ENCODE data around the gene ACTR5. TPM values are rescaled to one million over a fixed set of nuclear protein-coding genes. Genes with fewer than 3 reads are reported as not detected.

Gene ACTR5
- total and polyA plus RNA-seq, 7 donors = 3.8 to 9.3 (median 5.3) TPM

DNA sequence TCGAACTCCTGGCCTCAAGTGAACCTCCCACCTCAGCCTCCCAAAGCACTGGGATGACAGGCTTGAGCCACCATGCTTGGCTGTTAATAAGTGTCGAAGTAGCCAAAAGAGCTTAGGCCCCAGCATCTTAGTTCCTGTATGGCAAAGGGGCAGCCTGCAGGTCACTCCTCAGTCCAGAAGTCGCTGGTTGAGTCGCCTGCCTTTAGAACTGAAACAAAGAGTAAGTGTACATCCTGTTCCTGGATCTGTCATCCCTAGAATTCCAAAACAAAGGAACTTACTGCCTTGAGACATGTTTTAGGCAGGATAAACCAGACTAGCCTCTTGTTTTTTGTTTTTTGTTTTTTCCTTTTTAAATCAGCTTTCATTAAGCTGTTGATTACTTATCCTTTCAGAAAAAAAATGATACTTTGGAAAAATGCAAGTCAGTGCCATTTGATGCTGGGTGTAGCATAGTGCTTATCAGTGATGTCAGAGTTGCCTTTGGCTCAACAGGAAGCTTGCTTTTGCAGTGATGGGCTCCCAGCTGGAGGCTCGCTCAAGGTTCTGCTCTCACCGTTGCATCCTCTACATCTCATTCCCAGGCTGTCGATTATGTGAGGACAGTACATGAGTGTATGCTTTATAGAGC is 9.0 kb downstream of the ACTR5 start:
- Histone ChIP-seq H3K27me3 (ENCODE audit: insufficient read depth in 3 of 3, low read length in 2 of 3) (no peaks in the 10 kb centered on the region), H3K36me3 (ENCODE audit: insufficient read depth in 1 of 2, low read depth in 1 of 2) (peaks cover 8 to 95% of the 10 kb centered on the region in 2 donors), H3K4me1 (no peaks in the 10 kb centered on the region), H3K27ac (no peak overlapping the region), H3K4me3 (no peak overlapping the region), H3K9me3 (no peaks in the 10 kb centered on the region)
- intact Hi-C loops (cut with DNase I) = loop anchor here in 1 of 2 donors (5.0 kb wide), 1 partner anchor 230 kb away; no protein-coding TSS in a partner anchor
- TF ChIP-seq, protein P1, sequence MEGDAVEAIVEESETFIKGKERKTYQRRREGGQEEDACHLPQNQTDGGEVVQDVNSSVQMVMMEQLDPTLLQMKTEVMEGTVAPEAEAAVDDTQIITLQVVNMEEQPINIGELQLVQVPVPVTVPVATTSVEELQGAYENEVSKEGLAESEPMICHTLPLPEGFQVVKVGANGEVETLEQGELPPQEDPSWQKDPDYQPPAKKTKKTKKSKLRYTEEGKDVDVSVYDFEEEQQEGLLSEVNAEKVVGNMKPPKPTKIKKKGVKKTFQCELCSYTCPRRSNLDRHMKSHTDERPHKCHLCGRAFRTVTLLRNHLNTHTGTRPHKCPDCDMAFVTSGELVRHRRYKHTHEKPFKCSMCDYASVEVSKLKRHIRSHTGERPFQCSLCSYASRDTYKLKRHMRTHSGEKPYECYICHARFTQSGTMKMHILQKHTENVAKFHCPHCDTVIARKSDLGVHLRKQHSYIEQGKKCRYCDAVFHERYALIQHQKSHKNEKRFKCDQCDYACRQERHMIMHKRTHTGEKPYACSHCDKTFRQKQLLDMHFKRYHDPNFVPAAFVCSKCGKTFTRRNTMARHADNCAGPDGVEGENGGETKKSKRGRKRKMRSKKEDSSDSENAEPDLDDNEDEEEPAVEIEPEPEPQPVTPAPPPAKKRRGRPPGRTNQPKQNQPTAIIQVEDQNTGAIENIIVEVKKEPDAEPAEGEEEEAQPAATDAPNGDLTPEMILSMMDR (IDR thresholded peaks at IDR 0.05) = no peak
- ATAC-seq (no peak), DNase-seq (no peak)
- WGBS, 3 donors = 80 to 83% (median 81%) methylated on average over 7 of the region's 7 CpGs

DNA sequence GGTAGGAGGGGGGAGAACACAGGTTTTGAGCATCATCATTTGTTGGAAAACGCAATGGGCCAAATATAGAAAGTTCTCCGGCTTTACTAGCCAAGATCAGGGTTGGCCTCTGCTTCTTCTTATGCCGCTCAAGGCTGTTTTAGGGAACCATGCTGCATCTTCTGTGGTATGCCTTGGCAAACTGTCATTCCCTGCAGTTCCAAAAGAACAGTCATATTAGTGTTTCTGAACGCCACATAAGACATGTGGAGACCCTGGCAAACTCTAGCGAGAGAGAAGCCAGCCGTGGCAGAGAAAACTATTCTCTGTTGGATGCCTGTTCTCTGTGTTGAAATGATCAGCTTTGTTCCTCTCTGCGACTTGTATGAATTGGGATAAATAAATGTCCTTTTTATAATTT is 10.8 kb downstream of the ACTR5 start:
- 58 to 85% (median 68%) methylated on average over 7 of the region's 7 CpGs for WGBS, 3 donors
- intact Hi-C loops (cut with DNase I) = loop anchor here in 1 of 2 donors (5.0 kb wide), 1 partner anchor 232 kb away; no protein-coding TSS in a partner anchor
- Histone ChIP-seq H3K9me3 (no peaks in the 10 kb centered on the region), H3K36me3 (ENCODE audit: insufficient read depth in 1 of 2, low read depth in 1 of 2) (peaks cover 16 to 95% of the 10 kb centered on the region in 2 donors), H3K27ac (no peak overlapping the region), H3K4me1 (no peaks in the 10 kb centered on the region), H3K4me3 (no peak overlapping the region), H3K27me3 (ENCODE audit: insufficient read depth in 3 of 3, low read length in 2 of 3) (no peaks in the 10 kb centered on the region)
- TF ChIP-seq, protein P1 (IDR thresholded peaks at IDR 0.05) = no peak
- no peak for ATAC-seq
- no peak for DNase-seq

DNA sequence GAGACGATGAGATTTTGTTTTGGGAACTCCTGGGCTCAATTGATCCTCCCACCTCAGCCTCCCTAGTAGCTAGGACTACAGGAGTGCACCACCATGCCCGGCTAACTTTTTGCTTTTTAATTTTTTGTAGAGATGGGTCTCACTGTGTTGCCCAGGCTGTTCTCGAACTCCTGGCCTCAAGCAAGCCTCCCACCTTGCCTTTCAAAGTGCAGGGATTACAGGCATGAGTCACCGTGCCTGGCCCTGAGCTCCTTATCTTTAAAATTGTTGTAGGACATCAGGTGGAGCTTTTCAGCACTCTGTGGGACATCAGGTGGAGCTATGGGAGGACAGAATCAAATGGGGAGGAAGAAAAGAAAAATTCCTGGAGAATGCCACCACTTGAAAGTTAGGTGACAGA is 12.7 kb downstream of the ACTR5 start:
- no peak overlapping the region for H3K27ac ChIP-seq
- H3K36me3 ChIP-seq (ENCODE audit: insufficient read depth in 1 of 2, low read depth in 1 of 2) = peaks cover 20 to 96% of the 10 kb centered on the region in 2 donors
- WGBS, 3 donors = 95 to 97% (median 96%) methylated on average over 4 of the region's 4 CpGs
- no peaks in the 10 kb centered on the region for H3K9me3 ChIP-seq
- intact Hi-C loops (cut with DNase I) = no loop called here
- DNase-seq (no peak), ATAC-seq (no peak)
- H3K27me3 ChIP-seq (ENCODE audit: insufficient read depth in 3 of 3, low read length in 2 of 3) = no peaks in the 10 kb centered on the region
- TF ChIP-seq, protein P1 (IDR thresholded peaks at IDR 0.05) = no peak
- H3K4me3 ChIP-seq = no peak overlapping the region
- H3K4me1 ChIP-seq = no peaks in the 10 kb centered on the region

DNA sequence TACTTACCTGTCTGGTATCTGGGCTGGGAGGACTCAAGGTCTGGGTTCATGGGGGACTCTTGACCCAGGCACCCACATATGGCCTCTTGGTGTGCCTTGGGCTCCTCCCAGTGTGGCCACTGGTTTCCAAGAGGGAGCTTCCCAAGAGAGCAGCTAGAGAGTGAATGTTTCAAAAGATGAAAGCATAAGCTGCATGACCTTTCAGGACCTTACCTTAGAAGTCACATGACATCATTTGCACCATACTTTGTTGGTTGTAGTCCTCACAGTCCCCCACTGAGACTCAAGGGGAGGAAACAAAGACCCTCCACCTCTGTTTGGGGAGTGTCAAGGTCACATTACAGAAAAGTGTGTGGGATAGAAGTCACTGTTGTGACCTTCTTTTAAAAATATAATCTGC is 13.9 kb downstream of the ACTR5 start:
- no peak for DNase-seq
- H3K27me3 ChIP-seq (ENCODE audit: insufficient read depth in 3 of 3, low read length in 2 of 3) = no peaks in the 10 kb centered on the region
- TF ChIP-seq, protein P1 (IDR thresholded peaks at IDR 0.05) = no peak
- no peaks in the 10 kb centered on the region for H3K9me3 ChIP-seq
- H3K4me3 ChIP-seq = no peak overlapping the region
- H3K4me1 ChIP-seq = no peaks in the 10 kb centered on the region
- no peak for ATAC-seq
- peaks cover 20 to 96% of the 10 kb centered on the region in 2 donors for H3K36me3 ChIP-seq (ENCODE audit: insufficient read depth in 1 of 2, low read depth in 1 of 2)
- H3K27ac ChIP-seq = no peak overlapping the region
- intact Hi-C loops (cut with DNase I) = no loop called here

DNA sequence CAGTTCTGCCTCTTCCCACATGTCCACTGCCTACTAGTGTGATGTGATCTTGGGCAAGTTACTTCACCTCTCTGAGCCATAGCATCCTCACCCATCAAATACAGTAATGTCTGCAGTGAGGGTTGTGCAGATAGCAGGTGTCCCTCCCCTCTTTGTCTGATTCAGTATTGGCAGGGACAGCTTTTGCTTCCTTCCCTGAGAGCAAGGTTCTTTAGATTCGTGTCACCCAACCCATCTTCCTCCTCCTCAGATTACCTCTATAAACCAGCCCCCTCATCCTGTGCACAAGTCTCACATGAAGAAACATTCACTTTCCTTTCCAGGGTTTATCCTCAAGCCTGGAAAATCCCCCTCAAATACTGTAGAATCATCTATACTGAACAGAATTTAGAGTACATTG is 15.4 kb downstream of the ACTR5 start:
- no peak overlapping the region for H3K27ac ChIP-seq
- ATAC-seq (no peak), DNase-seq (no peak)
- no peaks in the 10 kb centered on the region for H3K9me3 ChIP-seq
- H3K4me1 ChIP-seq = no peaks in the 10 kb centered on the region
- H3K4me3 ChIP-seq = no peak overlapping the region
- peaks cover 23 to 97% of the 10 kb centered on the region in 2 donors for H3K36me3 ChIP-seq (ENCODE audit: insufficient read depth in 1 of 2, low read depth in 1 of 2)
- WGBS, 3 donors = 47 to 55% (median 52%) methylated on average over 1 of the region's 1 CpG
- intact Hi-C loops (cut with DNase I) = no loop called here
- TF ChIP-seq, protein P1 (IDR thresholded peaks at IDR 0.05) = no peak
- no peaks in the 10 kb centered on the region for H3K27me3 ChIP-seq (ENCODE audit: insufficient read depth in 3 of 3, low read length in 2 of 3)

All from psoas muscle (tissue), 8 donors.